Astrocyte of the cerebellum (primary cell): ENCODE results near the gene ECSIT.
"Not testable (repeated sequence)": the region's sequence is repeated elsewhere in the genome, so short reads cannot be mapped to it uniquely, and the experiment has no call there.

ENCODE experiments used
- DNase-seq: peaks from one replicate; pipeline ENCODE4 v3.0.0-alpha.2; 2011; ENCODE audit warnings: low read depth
- H3K4me3 ChIP-seq: 2 replicates; pipeline ENCODE4 v1.5.1; 2011; ENCODE audit warnings: mild to moderate bottlenecking, low read depth, low read length, moderate library complexity
- in situ Hi-C: cut with HindIII; loops from 2 replicates; pipeline ENCODE4 v1.10.0; 2017; ENCODE audit warnings: low sequenced_read_pairs
- TF ChIP-seq, protein P1 (sequence below): IDR thresholded peaks from 2 replicates; pipeline ENCODE4 v1.5.1; 2012; ENCODE audit warnings: low read length, low read depth, moderate library complexity, mild to moderate bottlenecking; ENCODE audit errors: missing control alignments

ECSIT gene

GRCh38 chr19:11566164-11566563 lies 37.2 kb upstream of the ECSIT start:
- TF ChIP-seq, protein P1, sequence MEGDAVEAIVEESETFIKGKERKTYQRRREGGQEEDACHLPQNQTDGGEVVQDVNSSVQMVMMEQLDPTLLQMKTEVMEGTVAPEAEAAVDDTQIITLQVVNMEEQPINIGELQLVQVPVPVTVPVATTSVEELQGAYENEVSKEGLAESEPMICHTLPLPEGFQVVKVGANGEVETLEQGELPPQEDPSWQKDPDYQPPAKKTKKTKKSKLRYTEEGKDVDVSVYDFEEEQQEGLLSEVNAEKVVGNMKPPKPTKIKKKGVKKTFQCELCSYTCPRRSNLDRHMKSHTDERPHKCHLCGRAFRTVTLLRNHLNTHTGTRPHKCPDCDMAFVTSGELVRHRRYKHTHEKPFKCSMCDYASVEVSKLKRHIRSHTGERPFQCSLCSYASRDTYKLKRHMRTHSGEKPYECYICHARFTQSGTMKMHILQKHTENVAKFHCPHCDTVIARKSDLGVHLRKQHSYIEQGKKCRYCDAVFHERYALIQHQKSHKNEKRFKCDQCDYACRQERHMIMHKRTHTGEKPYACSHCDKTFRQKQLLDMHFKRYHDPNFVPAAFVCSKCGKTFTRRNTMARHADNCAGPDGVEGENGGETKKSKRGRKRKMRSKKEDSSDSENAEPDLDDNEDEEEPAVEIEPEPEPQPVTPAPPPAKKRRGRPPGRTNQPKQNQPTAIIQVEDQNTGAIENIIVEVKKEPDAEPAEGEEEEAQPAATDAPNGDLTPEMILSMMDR = no peak
- no peak for DNase-seq
- in situ Hi-C loops = no loop called here
- H3K4me3 ChIP-seq = no peak overlapping the region

- DNase-seq, H3K4me3 ChIP-seq, in situ Hi-C loops: not testable (repeated sequence)
Observed at GRCh38 chr19:11565649-11565980, 36.7 kb upstream of the ECSIT start.

- H3K4me3 ChIP-seq, DNase-seq, in situ Hi-C loops: not testable (repeated sequence)
Observed at GRCh38 chr19:11564082-11564807, 35.3 kb upstream of the ECSIT start.

DNA sequence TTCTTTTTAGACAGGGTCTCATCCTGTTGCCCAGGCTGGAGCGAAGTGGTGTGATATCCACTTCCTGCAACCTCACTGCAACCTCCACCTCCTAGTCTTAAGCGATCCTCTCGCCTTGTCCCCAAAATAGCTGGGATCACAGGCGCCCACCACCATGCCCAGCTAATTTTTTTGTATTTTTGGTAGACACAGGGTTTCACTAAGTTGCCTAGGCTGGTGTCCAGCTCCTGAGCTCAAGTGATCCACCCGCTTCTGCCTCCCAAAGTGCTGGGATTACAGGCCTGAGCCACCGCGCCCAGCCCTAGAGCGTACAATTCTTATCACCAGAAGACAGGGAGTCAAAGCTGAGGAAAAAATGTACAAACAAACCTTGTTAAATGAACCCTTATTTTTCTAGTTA lies 34.6 kb upstream of the ECSIT start:
- TF ChIP-seq, protein P1 = no peak
- H3K4me3 ChIP-seq = no peak overlapping the region
- no peak for DNase-seq
- in situ Hi-C loops = no loop called here

DNA sequence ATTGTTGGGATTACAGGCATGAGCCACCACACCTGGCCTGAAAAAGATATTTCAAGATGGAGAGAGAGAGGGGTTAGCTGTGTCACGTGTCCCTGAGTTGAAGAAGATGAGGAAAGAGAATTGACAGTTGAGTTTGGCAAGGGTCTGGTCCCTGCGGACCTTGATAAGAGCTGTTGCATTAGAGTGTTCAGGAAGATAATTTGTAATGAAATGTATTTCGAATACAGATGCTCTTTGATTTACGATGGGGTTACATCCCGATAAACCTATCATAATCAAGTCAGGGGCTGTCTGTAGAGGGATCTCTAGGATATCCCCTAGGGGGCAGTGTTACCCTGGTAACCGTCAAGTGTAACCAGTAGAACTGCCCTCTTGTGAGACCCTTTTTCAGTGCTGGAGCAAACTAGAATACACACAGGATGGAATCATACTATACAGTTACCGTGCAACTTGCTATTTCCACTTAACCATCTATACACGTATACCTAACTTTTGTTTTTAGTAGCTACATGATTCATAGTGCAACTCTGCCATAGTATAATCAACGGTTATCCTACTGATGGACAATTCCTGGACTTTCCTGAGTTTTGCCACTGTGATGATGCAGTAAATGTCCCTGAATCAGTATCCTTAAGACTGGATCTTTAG lies 31.6 kb upstream of the ECSIT start:
- DNase-seq = peak; percentile 35
- in situ Hi-C loops = no loop called here

DNA sequence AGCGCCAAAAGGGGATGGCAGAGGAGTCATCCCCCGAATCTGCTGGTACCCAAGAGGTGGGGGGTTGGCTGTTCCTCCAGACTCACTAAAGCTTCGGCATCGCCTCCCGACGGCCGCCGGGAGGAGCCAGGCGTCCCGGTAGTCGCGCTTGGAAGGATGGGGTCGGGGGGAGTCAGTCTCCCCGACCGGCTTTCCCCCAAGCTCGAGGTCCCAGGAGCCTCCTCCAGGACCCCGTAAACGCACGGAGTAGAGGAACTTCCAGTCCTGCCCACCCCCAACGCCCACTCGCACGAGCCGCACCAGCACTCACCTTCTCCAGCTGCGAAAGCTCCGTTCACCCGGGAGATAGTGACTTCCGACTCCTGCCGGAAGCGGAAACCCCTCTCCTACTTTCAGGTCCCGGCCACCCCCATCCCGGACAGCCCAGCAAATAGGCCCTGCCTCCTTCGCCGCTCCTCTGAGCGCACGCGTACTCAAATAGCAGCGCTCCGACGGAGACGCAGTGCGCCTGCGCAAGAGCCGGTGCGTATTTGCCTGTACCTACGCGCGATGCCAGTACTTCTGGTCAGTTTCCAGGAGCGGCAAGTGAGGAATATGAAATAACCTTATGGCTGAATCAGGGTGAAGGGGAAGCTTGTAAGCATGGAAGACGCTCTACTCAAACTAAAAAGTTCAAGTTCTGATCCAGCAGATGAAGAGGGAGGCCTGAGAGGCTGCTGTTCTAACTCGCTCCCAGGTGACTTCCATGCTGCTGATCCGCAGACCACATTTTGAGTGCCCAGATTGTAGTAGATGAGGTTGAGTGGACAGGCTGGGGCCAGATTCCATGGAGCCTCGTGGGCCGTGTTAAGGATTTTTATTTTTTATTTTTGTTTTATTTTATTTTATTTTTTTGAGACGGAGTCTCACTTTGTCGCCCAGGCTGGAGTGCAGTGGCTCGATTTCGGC lies 30.2 kb upstream of the ECSIT start, which contains the start of gene ELOF1:
TSS of gene ELOF1 (minus strand) at position 350 of the 948 bp plus-strand sequence. CDS start 4,883 bp downstream, outside the sequence.
- TF ChIP-seq, protein P1 = peak; percentile 42
- DNase-seq = peak; percentile 96
- H3K4me3 ChIP-seq = peak within 1 kb of the TSS; percentile 98
- in situ Hi-C loops = no loop called here

More for the DNA sequence above, 31.6 kb upstream of the ECSIT start:
- no peak overlapping the region for H3K4me3 ChIP-seq
- TF ChIP-seq, protein P1 = peak; percentile 60

DNA sequence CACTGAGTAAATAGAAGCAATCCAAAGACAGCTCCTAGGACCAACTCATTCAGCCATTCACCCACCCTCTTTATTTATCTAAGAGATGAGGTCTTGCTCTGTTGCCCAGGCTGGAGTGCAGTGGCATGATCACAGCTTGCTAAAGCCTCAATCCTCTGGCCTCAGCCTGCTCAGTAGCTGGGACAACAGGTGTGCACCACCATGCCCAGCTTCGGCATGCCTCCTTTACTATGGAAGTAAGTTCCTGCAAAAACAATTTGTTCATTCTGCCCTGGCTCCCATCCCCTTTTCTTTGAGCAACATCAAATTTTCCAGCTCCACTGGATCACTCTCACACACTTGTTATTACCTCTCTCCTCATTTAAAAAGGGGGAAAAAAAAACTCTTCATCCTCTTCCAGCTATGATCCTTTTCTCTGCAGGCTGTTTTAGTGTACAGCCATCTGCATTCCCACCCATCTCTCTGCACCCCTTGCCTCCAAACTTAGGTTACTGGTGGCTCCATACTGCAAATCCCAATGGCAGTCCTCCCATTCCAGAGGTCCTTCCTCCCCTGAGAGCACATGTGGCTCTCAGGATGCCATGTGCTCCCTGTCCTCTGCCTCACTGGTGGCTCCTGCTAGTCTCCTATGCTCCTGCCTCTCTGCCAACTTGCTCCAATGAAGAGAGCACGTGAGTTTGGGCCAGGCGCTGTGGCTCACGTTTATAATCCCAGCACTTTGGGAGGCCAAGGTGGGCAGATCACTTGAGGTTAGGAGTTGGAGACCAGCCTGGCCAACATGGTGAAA lies 27.9 kb upstream of the ECSIT start:
- H3K4me3 ChIP-seq = no peak overlapping the region
- TF ChIP-seq, protein P1 = no peak
- no peak for DNase-seq
- in situ Hi-C loops = no loop called here
